Calu3 (cell line): ENCODE results near the gene MGMT. TPM values are rescaled to one million over a fixed set of nuclear protein-coding genes. Genes with fewer than 3 reads are reported as not detected.

Experiments used
- BruUV-seq: library from RNA; stranded (reverse); fragments of 400-500 nt; replicated peaks from 2 replicates; lab custom pipeline; 2021; lab: Mats Ljungman, UMichigan
- CTCF ChIA-PET: fragments of 300-600 bp; sonication (Branson Sonifier 250); formaldehyde crosslinking; loops from one replicate; lab custom pipeline; 2022; ENCODE audit warnings: antibody characterized with exemption; lab: Charles Lee
- DNase-seq: peaks from one replicate; pipeline ENCODE4 v3.0.0; 2022
- H3K27ac Mint-ChIP-seq: one replicate; pipeline ENCODE4 v1.8.0; 2022; ENCODE audit warnings: mixed read lengths; ENCODE audit not compliant: unreplicated experiment
- H3K27me3 Mint-ChIP-seq: one replicate; pipeline ENCODE4 v1.8.0; 2022; ENCODE audit warnings: mixed read lengths; ENCODE audit not compliant: unreplicated experiment
- H3K36me3 Mint-ChIP-seq: one replicate; pipeline ENCODE4 v1.8.0; 2022; ENCODE audit warnings: mild to moderate bottlenecking, moderate library complexity, mixed read lengths; ENCODE audit not compliant: insufficient read depth, unreplicated experiment
- H3K4me1 Mint-ChIP-seq: one replicate; pipeline ENCODE4 v1.8.0; 2022; ENCODE audit warnings: mild to moderate bottlenecking, low read depth, mixed read lengths; ENCODE audit not compliant: unreplicated experiment
- H3K4me3 Mint-ChIP-seq: one replicate; pipeline ENCODE4 v1.8.0; 2022; ENCODE audit warnings: mild to moderate bottlenecking, low read depth, moderate library complexity, mixed read lengths; ENCODE audit not compliant: unreplicated experiment
- H3K9me3 Mint-ChIP-seq: one replicate; pipeline ENCODE4 v1.8.0; 2022; ENCODE audit warnings: low read depth, mixed read lengths; ENCODE audit not compliant: unreplicated experiment
- CTCF ChIP-seq: fragments of 200-600 bp; IDR thresholded peaks from one replicate; pipeline ENCODE4 v1.8.0; 2022; ENCODE audit warnings: antibody characterized with exemption; ENCODE audit not compliant: unreplicated experiment
- intact Hi-C: fragments of 100-400 bp; cut with micrococcal nuclease; formaldehyde crosslinking; loops from one replicate; pipeline ENCODE4 v1.10.0; 2022; ENCODE audit not compliant: unreplicated experiment
- total RNA-seq: library from RNA; stranded (reverse); gene quantifications from 2 replicates; pipeline ENCODE4 v1.2.3, GENCODE V29; 2022

The MGMT gene
- total RNA-seq, 1 experiment from 2014 or later, result 8.3 TPM

- Mint-ChIP-seq H3K36me3 (no peaks in the 10 kb centered on the region), H3K4me3 (no peak overlapping the region), H3K4me1 (no peaks in the 10 kb centered on the region), H3K9me3 (peaks cover 3% of the 10 kb centered on the region), H3K27me3 (no peaks in the 10 kb centered on the region), H3K27ac (no peak overlapping the region)
- TF ChIP-seq CTCF, result no peak
- BruUV-seq, result no TSS peak
- intact Hi-C loops, result no loop called here
- CTCF ChIA-PET, result no interaction called here
- DNase-seq, result no peak
Observed at GRCh38 chr10:129470103-129470851, 3.2 kb downstream of the MGMT start.

GRCh38 chr10:129471447-129472175, 4.6 kb downstream of the MGMT start:
- no peaks in the 10 kb centered on the region for H3K4me1 Mint-ChIP-seq
- peaks cover 3% of the 10 kb centered on the region for H3K9me3 Mint-ChIP-seq
- H3K27ac Mint-ChIP-seq, result no peak overlapping the region
- no peaks in the 10 kb centered on the region for H3K36me3 Mint-ChIP-seq
- CTCF ChIA-PET, result no interaction called here
- intact Hi-C loops, result no loop called here
- TF ChIP-seq CTCF, result no peak
- DNase-seq, result no peak
- H3K4me3 Mint-ChIP-seq, result no peak overlapping the region
- BruUV-seq, result no TSS peak
- no peaks in the 10 kb centered on the region for H3K27me3 Mint-ChIP-seq

- Mint-ChIP-seq H3K36me3 (no peaks in the 10 kb centered on the region), H3K27ac (no peak overlapping the region), H3K27me3 (no peaks in the 10 kb centered on the region), H3K4me3 (no peak overlapping the region), H3K9me3 (peaks cover 5% of the 10 kb centered on the region), H3K4me1 (no peaks in the 10 kb centered on the region)
- intact Hi-C loops, result no loop called here
- no peak for TF ChIP-seq CTCF
- no TSS peak for BruUV-seq
- DNase-seq, result no peak
- CTCF ChIA-PET, result no interaction called here
Observed at GRCh38 chr10:129472696-129473555, 5.9 kb downstream of the MGMT start.

- TF ChIP-seq CTCF, result no peak
- no peaks in the 10 kb centered on the region for H3K4me1 Mint-ChIP-seq
- no peaks in the 10 kb centered on the region for H3K27me3 Mint-ChIP-seq
- H3K4me3 Mint-ChIP-seq, result no peak overlapping the region
- H3K27ac Mint-ChIP-seq, result no peak overlapping the region
- DNase-seq, result no peak
- H3K36me3 Mint-ChIP-seq, result no peaks in the 10 kb centered on the region
- H3K9me3 Mint-ChIP-seq, result peaks cover 8% of the 10 kb centered on the region
- intact Hi-C loops, result no loop called here
- CTCF ChIA-PET, result no interaction called here
- no TSS peak for BruUV-seq
Observed at GRCh38 chr10:129474642-129475041, 7.6 kb downstream of the MGMT start.
